ENCODE results near the gene SPTBN2.

The SPTBN2 gene

GRCh38 chr11:66665369-66665768, 63.6 kb downstream of the SPTBN2 start:
- no peak overlapping the region for H3K27ac ChIP-seq (ENCODE audit: low read depth in 2 of 2, low read length in 2 of 2)
- H3K9ac ChIP-seq (ENCODE audit: low read depth in 1 of 2, low read length in 2 of 2), result no peak overlapping the region
- H3K4me3 ChIP-seq (ENCODE audit: low read length in 2 of 2), result no peak overlapping the region
- no peaks in the 10 kb centered on the region for H3K27me3 ChIP-seq (ENCODE audit: control insufficient read depth in 2 of 2, insufficient read depth in 2 of 2, low read length in 2 of 2)
- no peaks in the 10 kb centered on the region for H3K9me3 ChIP-seq (ENCODE audit: control insufficient read depth in 2 of 2, low read length in 2 of 2)
- H3K4me1 ChIP-seq (ENCODE audit: control insufficient read depth in 2 of 2, insufficient read depth in 2 of 2, low read length in 2 of 2), result no peaks in the 10 kb centered on the region
- peaks cover 41 to 44% of the 10 kb centered on the region in 2 donors for H3K36me3 ChIP-seq (ENCODE audit: control insufficient read depth in 2 of 2, insufficient read depth in 2 of 2, low read length in 2 of 2)

GRCh38 chr11:66663741-66664296, 65.2 kb downstream of the SPTBN2 start:
- no peaks in the 10 kb centered on the region for H3K9me3 ChIP-seq (ENCODE audit: control insufficient read depth in 2 of 2, low read length in 2 of 2)
- H3K4me1 ChIP-seq (ENCODE audit: control insufficient read depth in 2 of 2, insufficient read depth in 2 of 2, low read length in 2 of 2), result no peaks in the 10 kb centered on the region
- no peaks in the 10 kb centered on the region for H3K27me3 ChIP-seq (ENCODE audit: control insufficient read depth in 2 of 2, insufficient read depth in 2 of 2, low read length in 2 of 2)
- H3K27ac ChIP-seq (ENCODE audit: low read depth in 2 of 2, low read length in 2 of 2), result no peak overlapping the region
- H3K4me3 ChIP-seq (ENCODE audit: low read length in 2 of 2), result no peak overlapping the region
- H3K36me3 ChIP-seq (ENCODE audit: control insufficient read depth in 2 of 2, insufficient read depth in 2 of 2, low read length in 2 of 2), result peaks cover 43 to 44% of the 10 kb centered on the region in 2 donors
- H3K9ac ChIP-seq (ENCODE audit: low read depth in 1 of 2, low read length in 2 of 2), result no peak overlapping the region

- Histone ChIP-seq H3K4me3 (ENCODE audit: low read length in 2 of 2) (no peak overlapping the region), H3K27ac (ENCODE audit: low read depth in 2 of 2, low read length in 2 of 2) (no peak overlapping the region), H3K9me3 (ENCODE audit: control insufficient read depth in 2 of 2, low read length in 2 of 2) (no peaks in the 10 kb centered on the region), H3K27me3 (ENCODE audit: control insufficient read depth in 2 of 2, insufficient read depth in 2 of 2, low read length in 2 of 2) (no peaks in the 10 kb centered on the region), H3K9ac (ENCODE audit: low read depth in 1 of 2, low read length in 2 of 2) (no peak overlapping the region), H3K36me3 (ENCODE audit: control insufficient read depth in 2 of 2, insufficient read depth in 2 of 2, low read length in 2 of 2) (peaks cover 14 to 17% of the 10 kb centered on the region in 2 donors), H3K4me1 (ENCODE audit: control insufficient read depth in 2 of 2, insufficient read depth in 2 of 2, low read length in 2 of 2) (no peaks in the 10 kb centered on the region)
These were observed 69.3 kb downstream of the SPTBN2 start for GRCh38 chr11:66659763-66660162.

- peaks cover 15 to 24% of the 10 kb centered on the region in 2 donors for H3K36me3 ChIP-seq (ENCODE audit: control insufficient read depth in 2 of 2, insufficient read depth in 2 of 2, low read length in 2 of 2)
- H3K27ac ChIP-seq (ENCODE audit: low read depth in 2 of 2, low read length in 2 of 2), result no peak overlapping the region
- H3K9ac ChIP-seq (ENCODE audit: low read depth in 1 of 2, low read length in 2 of 2), result no peak overlapping the region
- H3K27me3 ChIP-seq (ENCODE audit: control insufficient read depth in 2 of 2, insufficient read depth in 2 of 2, low read length in 2 of 2), result no peaks in the 10 kb centered on the region
- no peak overlapping the region for H3K4me3 ChIP-seq (ENCODE audit: low read length in 2 of 2)
- no peaks in the 10 kb centered on the region for H3K9me3 ChIP-seq (ENCODE audit: control insufficient read depth in 2 of 2, low read length in 2 of 2)
- no peaks in the 10 kb centered on the region for H3K4me1 ChIP-seq (ENCODE audit: control insufficient read depth in 2 of 2, insufficient read depth in 2 of 2, low read length in 2 of 2)
These were observed 75.9 kb downstream of the SPTBN2 start for GRCh38 chr11:66653123-66653522.

- Histone ChIP-seq H3K9ac (ENCODE audit: low read depth in 1 of 2, low read length in 2 of 2) (no peak overlapping the region), H3K9me3 (ENCODE audit: control insufficient read depth in 2 of 2, low read length in 2 of 2) (no peaks in the 10 kb centered on the region), H3K4me3 (ENCODE audit: low read length in 2 of 2) (no peak overlapping the region), H3K36me3 (ENCODE audit: control insufficient read depth in 2 of 2, insufficient read depth in 2 of 2, low read length in 2 of 2) (peaks cover 15 to 25% of the 10 kb centered on the region in 2 donors), H3K27ac (ENCODE audit: low read depth in 2 of 2, low read length in 2 of 2) (no peak overlapping the region), H3K27me3 (ENCODE audit: control insufficient read depth in 2 of 2, insufficient read depth in 2 of 2, low read length in 2 of 2) (no peaks in the 10 kb centered on the region), H3K4me1 (ENCODE audit: control insufficient read depth in 2 of 2, insufficient read depth in 2 of 2, low read length in 2 of 2) (no peaks in the 10 kb centered on the region)
These were observed 76.4 kb downstream of the SPTBN2 start for GRCh38 chr11:66652651-66653050.

GRCh38 chr11:66651016-66651415, 78.0 kb downstream of the SPTBN2 start:
- Histone ChIP-seq H3K27me3 (ENCODE audit: control insufficient read depth in 2 of 2, insufficient read depth in 2 of 2, low read length in 2 of 2) (no peaks in the 10 kb centered on the region), H3K27ac (ENCODE audit: low read depth in 2 of 2, low read length in 2 of 2) (no peak overlapping the region), H3K4me1 (ENCODE audit: control insufficient read depth in 2 of 2, insufficient read depth in 2 of 2, low read length in 2 of 2) (no peaks in the 10 kb centered on the region), H3K4me3 (ENCODE audit: low read length in 2 of 2) (no peak overlapping the region), H3K36me3 (ENCODE audit: control insufficient read depth in 2 of 2, insufficient read depth in 2 of 2, low read length in 2 of 2) (peaks cover 31 to 39% of the 10 kb centered on the region in 2 donors), H3K9me3 (ENCODE audit: control insufficient read depth in 2 of 2, low read length in 2 of 2) (no peaks in the 10 kb centered on the region), H3K9ac (ENCODE audit: low read depth in 1 of 2, low read length in 2 of 2) (no peak overlapping the region)

GRCh38 chr11:66649903-66650302, 79.1 kb downstream of the SPTBN2 start:
- Histone ChIP-seq H3K27me3 (ENCODE audit: control insufficient read depth in 2 of 2, insufficient read depth in 2 of 2, low read length in 2 of 2) (no peaks in the 10 kb centered on the region), H3K9me3 (ENCODE audit: control insufficient read depth in 2 of 2, low read length in 2 of 2) (no peaks in the 10 kb centered on the region), H3K9ac (ENCODE audit: low read depth in 1 of 2, low read length in 2 of 2) (no peak overlapping the region), H3K4me1 (ENCODE audit: control insufficient read depth in 2 of 2, insufficient read depth in 2 of 2, low read length in 2 of 2) (peaks cover 0 to under 1% of the 10 kb centered on the region in 2 donors), H3K27ac (ENCODE audit: low read depth in 2 of 2, low read length in 2 of 2) (no peak overlapping the region), H3K36me3 (ENCODE audit: control insufficient read depth in 2 of 2, insufficient read depth in 2 of 2, low read length in 2 of 2) (peaks cover 42 to 50% of the 10 kb centered on the region in 2 donors), H3K4me3 (ENCODE audit: low read length in 2 of 2) (no peak overlapping the region)

GRCh38 chr11:66646828-66647227, 82.2 kb downstream of the SPTBN2 start:
- Histone ChIP-seq H3K27ac (ENCODE audit: low read depth in 2 of 2, low read length in 2 of 2) (no peak overlapping the region), H3K4me3 (ENCODE audit: low read length in 2 of 2) (no peak overlapping the region), H3K9me3 (ENCODE audit: control insufficient read depth in 2 of 2, low read length in 2 of 2) (no peaks in the 10 kb centered on the region), H3K4me1 (ENCODE audit: control insufficient read depth in 2 of 2, insufficient read depth in 2 of 2, low read length in 2 of 2) (peaks cover 16 to 17% of the 10 kb centered on the region in 2 donors), H3K27me3 (ENCODE audit: control insufficient read depth in 2 of 2, insufficient read depth in 2 of 2, low read length in 2 of 2) (no peaks in the 10 kb centered on the region), H3K9ac (ENCODE audit: low read depth in 1 of 2, low read length in 2 of 2) (no peak overlapping the region), H3K36me3 (ENCODE audit: control insufficient read depth in 2 of 2, insufficient read depth in 2 of 2, low read length in 2 of 2) (peaks cover 60 to 67% of the 10 kb centered on the region in 2 donors)

- Histone ChIP-seq H3K9me3 (ENCODE audit: control insufficient read depth in 2 of 2, low read length in 2 of 2) (no peaks in the 10 kb centered on the region), H3K36me3 (ENCODE audit: control insufficient read depth in 2 of 2, insufficient read depth in 2 of 2, low read length in 2 of 2) (peaks cover 66 to 68% of the 10 kb centered on the region in 2 donors), H3K4me1 (ENCODE audit: control insufficient read depth in 2 of 2, insufficient read depth in 2 of 2, low read length in 2 of 2) (peaks cover 37 to 42% of the 10 kb centered on the region in 2 donors), H3K4me3 (ENCODE audit: low read length in 2 of 2) (no peak overlapping the region), H3K27me3 (ENCODE audit: control insufficient read depth in 2 of 2, insufficient read depth in 2 of 2, low read length in 2 of 2) (no peaks in the 10 kb centered on the region), H3K9ac (ENCODE audit: low read depth in 1 of 2, low read length in 2 of 2) (no peak overlapping the region), H3K27ac (ENCODE audit: low read depth in 2 of 2, low read length in 2 of 2) (no peak overlapping the region)
These were observed 85.1 kb downstream of the SPTBN2 start for GRCh38 chr11:66643745-66644437.

- no peak overlapping the region for H3K9ac ChIP-seq (ENCODE audit: low read depth in 1 of 2, low read length in 2 of 2)
- H3K4me1 ChIP-seq (ENCODE audit: control insufficient read depth in 2 of 2, insufficient read depth in 2 of 2, low read length in 2 of 2), result peaks cover 43 to 52% of the 10 kb centered on the region in 2 donors
- H3K27ac ChIP-seq (ENCODE audit: low read depth in 2 of 2, low read length in 2 of 2), result no peak overlapping the region
- H3K27me3 ChIP-seq (ENCODE audit: control insufficient read depth in 2 of 2, insufficient read depth in 2 of 2, low read length in 2 of 2), result no peaks in the 10 kb centered on the region
- peaks cover 58 to 59% of the 10 kb centered on the region in 2 donors for H3K36me3 ChIP-seq (ENCODE audit: control insufficient read depth in 2 of 2, insufficient read depth in 2 of 2, low read length in 2 of 2)
- H3K4me3 ChIP-seq (ENCODE audit: low read length in 2 of 2), result peak overlapping the region; percentile 35 to 85
- H3K9me3 ChIP-seq (ENCODE audit: control insufficient read depth in 2 of 2, low read length in 2 of 2), result no peaks in the 10 kb centered on the region
These were observed 87.2 kb downstream of the SPTBN2 start for GRCh38 chr11:66641834-66642233.

Data from mucosa of rectum (tissue), 2 donors.